Panc1 (cell line): ENCODE results near the gene ASCC3. TPM values are rescaled to one million over a fixed set of nuclear protein-coding genes. Genes with fewer than 3 reads are reported as not detected.

ENCODE experiments used
- ATAC-seq: fragments of 200-7000 bp; cut with Tn5 transposase; 2 replicates; pipeline ENCODE4 v1.9.1; 2020; ENCODE audit warnings: mild to moderate bottlenecking, moderate library complexity
- BruUV-seq: library from RNA; stranded (reverse); fragments of 400-500 nt; replicated peaks from 2 replicates; lab custom pipeline; 2021; lab: Mats Ljungman, UMichigan
- CTCF ChIA-PET: fragments of 300-600 bp; sonication (Branson Sonifier 250); formaldehyde crosslinking; loops from one replicate; lab custom pipeline; 2022; ENCODE audit warnings: antibody characterized with exemption; lab: Charles Lee
- POLR2A ChIA-PET: fragments of 300-600 bp; sonication (Branson Sonifier 250); formaldehyde crosslinking; loops from one replicate; lab custom pipeline; 2022; ENCODE audit warnings: antibody characterized with exemption; lab: Charles Lee
- DNase-seq: peaks from one replicate; pipeline ENCODE4 v3.0.0-alpha.2; 2010; ENCODE audit warnings: low read depth, low spot score
- H3K27ac ChIP-seq: 2 replicates; pipeline ENCODE4 v1.5.1; 2011; ENCODE audit warnings: mild to moderate bottlenecking, low read length, inconsistent platforms
- H3K27me3 ChIP-seq: fragments of 200-500 bp; sonication (Bioruptor generic); 2 replicates; pipeline ENCODE4 v1.6.0; 2014; ENCODE audit warnings: low read length, inconsistent platforms; ENCODE audit not compliant: control insufficient read depth, insufficient read depth
- H3K36me3 ChIP-seq: fragments of 200-500 bp; sonication (Bioruptor generic); 2 replicates; pipeline ENCODE4 v1.5.1; 2014; ENCODE audit warnings: inconsistent platforms, mild to moderate bottlenecking, low read length, moderate library complexity; ENCODE audit not compliant: control insufficient read depth, insufficient read depth
- H3K4me1 ChIP-seq: 2 replicates; pipeline ENCODE4 v1.5.1; 2011; ENCODE audit warnings: inconsistent platforms, mild to moderate bottlenecking, low read length, moderate library complexity; ENCODE audit not compliant: control insufficient read depth, insufficient read depth
- H3K4me3 ChIP-seq, 2 experiments: 2 replicates each; pipeline ENCODE4 v1.5.1; 2011 to 2012; ENCODE audit warnings: low read depth in 2 of 2, low read length in 2 of 2, mild to moderate bottlenecking in 2 of 2, inconsistent platforms in 1 of 2, moderate library complexity in 1 of 2
- H3K9me3 ChIP-seq: fragments of 200-500 bp; sonication (Bioruptor generic); 2 replicates; pipeline ENCODE4 v1.5.1; 2014; ENCODE audit warnings: low read depth, mild to moderate bottlenecking, inconsistent platforms, low read length, moderate library complexity; ENCODE audit not compliant: control insufficient read depth, insufficient read depth
- CTCF ChIP-seq: fragments of 450-650 bp; IDR thresholded peaks from 2 replicates; pipeline ENCODE4 v1.5.1; 2017; ENCODE audit warnings: mild to moderate bottlenecking
- POLR2AphosphoS5 ChIP-seq: IDR thresholded peaks from 2 replicates; pipeline ENCODE4 v1.6.1; 2012; ENCODE audit warnings: mild to moderate bottlenecking, low read depth, low read length, moderate library complexity
- REST ChIP-seq, 2 experiments: IDR thresholded peaks; 2 replicates each; pipeline ENCODE4 v1.6.1; 2011 to 2012; ENCODE audit warnings: low read depth in 2 of 2, control low read depth in 1 of 2, low read length in 1 of 2, mild to moderate bottlenecking in 1 of 2, moderate library complexity in 1 of 2; ENCODE audit not compliant: insufficient read depth in 1 of 2
- SIN3A ChIP-seq: IDR thresholded peaks from 2 replicates; pipeline ENCODE4 v1.6.1; 2012; ENCODE audit warnings: low read depth, mild to moderate bottlenecking, low read length, moderate library complexity, borderline replicate concordance; ENCODE audit not compliant: insufficient read depth
- TCF7L2 ChIP-seq: IDR thresholded peaks from 2 replicates; pipeline ENCODE4 v1.6.1; 2011; ENCODE audit warnings: mild to moderate bottlenecking, low read depth, low read length, inconsistent platforms
- in situ Hi-C: cut with HindIII; loops from 2 replicates; pipeline ENCODE4 v1.10.0; 2016; ENCODE audit warnings: low sequenced_read_pairs, low pct_unique_long_range_greater_than_20kb
- intact Hi-C: fragments of 100-400 bp; cut with micrococcal nuclease; formaldehyde crosslinking; loops from one replicate; pipeline ENCODE4 v1.10.0; 2022; ENCODE audit not compliant: unreplicated experiment
- total RNA-seq: library from RNA; stranded (reverse); gene quantifications from one replicate; pipeline ENCODE4 v1.2.1, GENCODE V29; 2021; ENCODE audit not compliant: unreplicated experiment

Gene ASCC3
- total RNA-seq, 1 experiment from 2014 or later: 46.9 TPM

GRCh38 chr6:100686216-100686615 is 194.9 kb downstream of the ASCC3 start:
- CTCF ChIA-PET: no interaction called here
- TSS peak; percentile 7 for BruUV-seq
- POLR2A ChIA-PET: no interaction called here
- Histone ChIP-seq H3K4me1 (no peaks in the 10 kb centered on the region), H3K9me3 (no peaks in the 10 kb centered on the region), H3K4me3 (no peak overlapping the region), H3K36me3 (no peaks in the 10 kb centered on the region), H3K27me3 (no peaks in the 10 kb centered on the region), H3K27ac (no peak overlapping the region)
- TF ChIP-seq REST (IDR thresholded peaks at IDR 0.05; ENCODE audit: insufficient read depth in 1 of 2, low read depth in 2 of 2, low read length in 1 of 2): no peak
- TF ChIP-seq TCF7L2: no peak
- TF ChIP-seq POLR2AphosphoS5: no peak
- no peak for TF ChIP-seq SIN3A
- in situ Hi-C loops: no loop called here
- DNase-seq: no peak
- intact Hi-C loops: no loop called here
- ATAC-seq: no peak

- H3K36me3 ChIP-seq: no peaks in the 10 kb centered on the region
- no peaks in the 10 kb centered on the region for H3K27me3 ChIP-seq
- H3K4me3 ChIP-seq: no peak overlapping the region
- ATAC-seq: no peak
- no peaks in the 10 kb centered on the region for H3K9me3 ChIP-seq
- H3K4me1 ChIP-seq: no peaks in the 10 kb centered on the region
- no peak for DNase-seq
- in situ Hi-C loops: no loop called here
- CTCF ChIA-PET: no interaction called here
- no peak for TF ChIP-seq REST (IDR thresholded peaks at IDR 0.05; ENCODE audit: insufficient read depth in 1 of 2, low read depth in 2 of 2, low read length in 1 of 2)
- no peak for TF ChIP-seq SIN3A
- no peak for TF ChIP-seq CTCF
- no peak for TF ChIP-seq TCF7L2
- TF ChIP-seq POLR2AphosphoS5: no peak
- POLR2A ChIA-PET: no interaction called here
- intact Hi-C loops: no loop called here
- H3K27ac ChIP-seq: no peak overlapping the region
- BruUV-seq: no TSS peak
Observed at GRCh38 chr6:100685747-100686146, 195.4 kb downstream of the ASCC3 start.
